ENCODE data around the gene CORO2B. TPM values are rescaled to one million over a fixed set of nuclear protein-coding genes. Genes with fewer than 3 reads are reported as not detected.

Gene CORO2B
- polyA plus RNA-seq, 1 donor from 2014 or later = 15.1 TPM

DNA sequence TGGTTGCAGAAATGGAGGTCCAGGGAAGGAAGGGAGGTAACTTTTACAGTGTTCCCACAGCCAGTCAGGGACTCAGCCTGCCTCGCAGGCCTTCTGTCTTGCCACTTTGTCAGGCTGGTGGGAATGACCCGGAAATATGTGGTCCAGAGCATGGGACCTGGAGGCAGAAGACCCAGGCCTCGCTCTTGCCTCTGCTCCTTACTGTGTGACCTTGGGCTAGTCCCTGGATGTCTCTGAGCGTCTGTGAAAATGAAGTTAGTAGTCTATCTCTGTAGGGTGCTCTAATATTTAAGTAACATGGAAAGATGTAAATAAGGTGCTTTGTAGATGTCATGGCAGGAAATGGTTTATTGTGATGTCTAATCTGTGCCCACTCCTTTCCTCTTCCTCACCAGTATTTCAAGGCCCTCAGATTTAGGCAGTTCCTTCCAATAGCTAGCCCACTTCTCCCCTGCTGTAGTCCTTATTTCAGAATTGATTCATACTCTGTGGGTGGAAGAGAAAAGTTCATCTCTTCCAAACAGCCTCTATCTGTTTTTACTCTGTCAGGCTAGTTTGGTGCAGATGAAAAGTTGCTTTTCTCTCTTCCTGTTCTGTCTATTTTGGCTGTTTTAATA, 9.1 kb downstream of the CORO2B start:
- Histone ChIP-seq H3K36me3 (ENCODE audit: insufficient read depth, low read length) (no peaks in the 10 kb centered on the region), H3K4me3 (ENCODE audit: low read length) (no peak overlapping the region), H3K4me2 (ENCODE audit: low read length) (no peak overlapping the region), H3K9me2 (ENCODE audit: insufficient read depth, low read length) (no peaks in the 10 kb centered on the region), H3F3A (ENCODE audit: insufficient read depth, low read length, poor library complexity, severe bottlenecking) (no peaks in the 10 kb centered on the region), H2AFZ (ENCODE audit: low read depth, low read length) (no peak overlapping the region), H3K9me3 (ENCODE audit: low read length) (no peaks in the 10 kb centered on the region), H3K79me2 (replicated peaks; ENCODE audit: insufficient read depth, low read length) (peaks cover 27% of the 10 kb centered on the region), H3K27ac (ENCODE audit: low read length) (no peak overlapping the region), H3K9ac (ENCODE audit: low read length) (no peak overlapping the region), H4K20me1 (ENCODE audit: insufficient read depth) (no peaks in the 10 kb centered on the region), H3K27me3 (ENCODE audit: insufficient read depth, low read depth, low read length) (no peaks in the 10 kb centered on the region)
- TF ChIP-seq TAF1 (IDR thresholded peaks at IDR 0.05; ENCODE audit: low read depth) (no peak), EZH2 (IDR thresholded peaks at IDR 0.05; ENCODE audit: borderline replicate concordance, insufficient read depth, low read length, poor library complexity, severe bottlenecking) (no peak), EP300 (conservative IDR thresholded peaks at IDR 0.05; ENCODE audit: poor library complexity, severe bottlenecking) (no peak), SMC3 (conservative IDR thresholded peaks at IDR 0.05; ENCODE audit: poor library complexity) (no peak), MXI1 (conservative IDR thresholded peaks at IDR 0.05; ENCODE audit: poor library complexity, severe bottlenecking) (no peak), RAD21 (conservative IDR thresholded peaks at IDR 0.05) (no peak), POLR2AphosphoS5 (IDR thresholded peaks at IDR 0.05) (no peak)
- TF ChIP-seq, protein P1, sequence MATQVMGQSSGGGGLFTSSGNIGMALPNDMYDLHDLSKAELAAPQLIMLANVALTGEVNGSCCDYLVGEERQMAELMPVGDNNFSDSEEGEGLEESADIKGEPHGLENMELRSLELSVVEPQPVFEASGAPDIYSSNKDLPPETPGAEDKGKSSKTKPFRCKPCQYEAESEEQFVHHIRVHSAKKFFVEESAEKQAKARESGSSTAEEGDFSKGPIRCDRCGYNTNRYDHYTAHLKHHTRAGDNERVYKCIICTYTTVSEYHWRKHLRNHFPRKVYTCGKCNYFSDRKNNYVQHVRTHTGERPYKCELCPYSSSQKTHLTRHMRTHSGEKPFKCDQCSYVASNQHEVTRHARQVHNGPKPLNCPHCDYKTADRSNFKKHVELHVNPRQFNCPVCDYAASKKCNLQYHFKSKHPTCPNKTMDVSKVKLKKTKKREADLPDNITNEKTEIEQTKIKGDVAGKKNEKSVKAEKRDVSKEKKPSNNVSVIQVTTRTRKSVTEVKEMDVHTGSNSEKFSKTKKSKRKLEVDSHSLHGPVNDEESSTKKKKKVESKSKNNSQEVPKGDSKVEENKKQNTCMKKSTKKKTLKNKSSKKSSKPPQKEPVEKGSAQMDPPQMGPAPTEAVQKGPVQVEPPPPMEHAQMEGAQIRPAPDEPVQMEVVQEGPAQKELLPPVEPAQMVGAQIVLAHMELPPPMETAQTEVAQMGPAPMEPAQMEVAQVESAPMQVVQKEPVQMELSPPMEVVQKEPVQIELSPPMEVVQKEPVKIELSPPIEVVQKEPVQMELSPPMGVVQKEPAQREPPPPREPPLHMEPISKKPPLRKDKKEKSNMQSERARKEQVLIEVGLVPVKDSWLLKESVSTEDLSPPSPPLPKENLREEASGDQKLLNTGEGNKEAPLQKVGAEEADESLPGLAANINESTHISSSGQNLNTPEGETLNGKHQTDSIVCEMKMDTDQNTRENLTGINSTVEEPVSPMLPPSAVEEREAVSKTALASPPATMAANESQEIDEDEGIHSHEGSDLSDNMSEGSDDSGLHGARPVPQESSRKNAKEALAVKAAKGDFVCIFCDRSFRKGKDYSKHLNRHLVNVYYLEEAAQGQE (IDR thresholded peaks at IDR 0.05; ENCODE audit: borderline replicate concordance) = no peak
- TF ChIP-seq, protein P2, sequence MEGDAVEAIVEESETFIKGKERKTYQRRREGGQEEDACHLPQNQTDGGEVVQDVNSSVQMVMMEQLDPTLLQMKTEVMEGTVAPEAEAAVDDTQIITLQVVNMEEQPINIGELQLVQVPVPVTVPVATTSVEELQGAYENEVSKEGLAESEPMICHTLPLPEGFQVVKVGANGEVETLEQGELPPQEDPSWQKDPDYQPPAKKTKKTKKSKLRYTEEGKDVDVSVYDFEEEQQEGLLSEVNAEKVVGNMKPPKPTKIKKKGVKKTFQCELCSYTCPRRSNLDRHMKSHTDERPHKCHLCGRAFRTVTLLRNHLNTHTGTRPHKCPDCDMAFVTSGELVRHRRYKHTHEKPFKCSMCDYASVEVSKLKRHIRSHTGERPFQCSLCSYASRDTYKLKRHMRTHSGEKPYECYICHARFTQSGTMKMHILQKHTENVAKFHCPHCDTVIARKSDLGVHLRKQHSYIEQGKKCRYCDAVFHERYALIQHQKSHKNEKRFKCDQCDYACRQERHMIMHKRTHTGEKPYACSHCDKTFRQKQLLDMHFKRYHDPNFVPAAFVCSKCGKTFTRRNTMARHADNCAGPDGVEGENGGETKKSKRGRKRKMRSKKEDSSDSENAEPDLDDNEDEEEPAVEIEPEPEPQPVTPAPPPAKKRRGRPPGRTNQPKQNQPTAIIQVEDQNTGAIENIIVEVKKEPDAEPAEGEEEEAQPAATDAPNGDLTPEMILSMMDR (IDR thresholded peaks at IDR 0.05; ENCODE audit: poor library complexity, severe bottlenecking) = no peak

DNA sequence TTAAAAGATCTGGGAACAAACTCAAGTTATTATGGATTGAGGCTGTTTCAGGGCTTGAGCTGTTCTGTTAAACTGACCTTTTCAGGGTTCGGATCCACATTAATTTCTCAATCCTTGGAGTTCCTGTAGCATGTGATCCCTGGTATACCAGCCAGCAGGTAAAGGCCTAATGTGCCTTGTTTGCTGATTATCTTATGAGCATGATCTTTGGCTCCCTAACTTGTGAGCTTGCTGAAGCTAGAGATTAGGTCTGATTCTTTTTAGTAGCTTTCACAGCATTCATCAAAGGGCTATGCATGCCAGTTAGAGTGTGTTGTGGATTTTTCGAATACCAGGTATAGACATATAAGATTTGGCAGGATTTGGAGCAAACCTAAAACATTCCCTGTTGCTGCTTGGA, 10.3 kb downstream of the CORO2B start:
- no peaks in the 10 kb centered on the region for H4K20me1 ChIP-seq (ENCODE audit: insufficient read depth)
- no peaks in the 10 kb centered on the region for H3K9me2 ChIP-seq (ENCODE audit: insufficient read depth, low read length)
- no peak overlapping the region for H3K9ac ChIP-seq (ENCODE audit: low read length)
- H3K27ac ChIP-seq (ENCODE audit: low read length) = no peak overlapping the region
- no peaks in the 10 kb centered on the region for H3K36me3 ChIP-seq (ENCODE audit: insufficient read depth, low read length)
- no peaks in the 10 kb centered on the region for H3K9me3 ChIP-seq (ENCODE audit: low read length)
- H3K79me2 ChIP-seq (replicated peaks; ENCODE audit: insufficient read depth, low read length) = peaks cover 19% of the 10 kb centered on the region
- no peak overlapping the region for H3K4me3 ChIP-seq (ENCODE audit: low read length)
- no peak overlapping the region for H2AFZ ChIP-seq (ENCODE audit: low read depth, low read length)
- H3F3A ChIP-seq (ENCODE audit: insufficient read depth, low read length, poor library complexity, severe bottlenecking) = no peaks in the 10 kb centered on the region
- no peaks in the 10 kb centered on the region for H3K27me3 ChIP-seq (ENCODE audit: insufficient read depth, low read depth, low read length)
- TF ChIP-seq POLR2AphosphoS5 (IDR thresholded peaks at IDR 0.05) = no peak
- TF ChIP-seq EZH2 (IDR thresholded peaks at IDR 0.05; ENCODE audit: borderline replicate concordance, insufficient read depth, low read length, poor library complexity, severe bottlenecking) = no peak
- TF ChIP-seq, protein P2 (IDR thresholded peaks at IDR 0.05; ENCODE audit: poor library complexity, severe bottlenecking) = no peak
- TF ChIP-seq, protein P1 (IDR thresholded peaks at IDR 0.05; ENCODE audit: borderline replicate concordance) = no peak
- no peak for TF ChIP-seq TAF1 (IDR thresholded peaks at IDR 0.05; ENCODE audit: low read depth)
- no peak for TF ChIP-seq SMC3 (conservative IDR thresholded peaks at IDR 0.05; ENCODE audit: poor library complexity)
- no peak for TF ChIP-seq EP300 (conservative IDR thresholded peaks at IDR 0.05; ENCODE audit: poor library complexity, severe bottlenecking)
- TF ChIP-seq MXI1 (conservative IDR thresholded peaks at IDR 0.05; ENCODE audit: poor library complexity, severe bottlenecking) = no peak
- TF ChIP-seq RAD21 (conservative IDR thresholded peaks at IDR 0.05) = no peak
- no peak overlapping the region for H3K4me2 ChIP-seq (ENCODE audit: low read length)

Data from neural cell (in vitro differentiated cells).